Osteoblast (primary cell): ENCODE data around the gene PIK3R2. TPM values are rescaled to one million over a fixed set of nuclear protein-coding genes. Genes with fewer than 3 reads are reported as not detected.

Experiments
- DNase-seq: peaks from one replicate; pipeline ENCODE4 v3.0.0; 2011; ENCODE audit warnings: low spot score, mixed read lengths; ENCODE audit not compliant: insufficient read length; ENCODE audit errors: missing footprints
- H2AFZ ChIP-seq: 2 replicates; pipeline ENCODE4 v1.6.0; 2011; ENCODE audit warnings: mild to moderate bottlenecking, low read length
- H3K27ac ChIP-seq: 2 replicates; pipeline ENCODE4 v1.5.1; 2011; ENCODE audit warnings: mild to moderate bottlenecking, low read depth, low read length, moderate library complexity
- H3K27me3 ChIP-seq: 2 replicates; pipeline ENCODE4 v1.6.0; 2012; ENCODE audit warnings: mild to moderate bottlenecking, control low read depth, inconsistent platforms, low read length, moderate library complexity; ENCODE audit not compliant: insufficient read depth
- H3K36me3 ChIP-seq: 2 replicates; pipeline ENCODE4 v1.5.1; 2011; ENCODE audit warnings: mild to moderate bottlenecking, low read length, control low read depth, moderate library complexity; ENCODE audit not compliant: insufficient read depth
- H3K4me1 ChIP-seq: 2 replicates; pipeline ENCODE4 v1.5.1; 2011; ENCODE audit warnings: mild to moderate bottlenecking, low read length, control low read depth, moderate library complexity; ENCODE audit not compliant: insufficient read depth
- H3K4me2 ChIP-seq: 2 replicates; pipeline ENCODE4 v1.6.0; 2011; ENCODE audit warnings: mild to moderate bottlenecking, low read length; ENCODE audit not compliant: insufficient read depth
- H3K4me3 ChIP-seq: fragments of 200-600 bp; sonication (generic); 3 replicates; pipeline ENCODE4 v1.5.1; 2012; ENCODE audit warnings: mild to moderate bottlenecking, low read length, inconsistent platforms; ENCODE audit not compliant: insufficient read depth
- H3K79me2 ChIP-seq: 2 replicates; pipeline ENCODE4 v1.6.0; 2012; ENCODE audit warnings: mild to moderate bottlenecking, low read length, control low read depth, inconsistent platforms; ENCODE audit not compliant: insufficient read depth
- H3K9me3 ChIP-seq: 2 replicates; pipeline ENCODE4 v1.5.1; 2011; ENCODE audit warnings: low read depth, low read length, control low read depth
- H4K20me1 ChIP-seq: 2 replicates; pipeline ENCODE4 v1.6.0; 2012; ENCODE audit warnings: mild to moderate bottlenecking, low read length, control low read depth; ENCODE audit not compliant: insufficient read depth
- total RNA-seq: library from RNA; depleted of rRNA; stranded (reverse); fragments of >200 nt; gene quantifications from 2 replicates; pipeline ENCODE4 v1.2.3, GENCODE V29; 2012
- TF ChIP-seq, protein P1 (sequence below): IDR thresholded peaks from 2 replicates; pipeline ENCODE4 v1.5.1; 2011; ENCODE audit warnings: mild to moderate bottlenecking, low read depth, low read length, moderate library complexity; ENCODE audit errors: extremely low read depth

PIK3R2 gene
- total RNA-seq, 1 donor = 25.7 TPM

DNA sequence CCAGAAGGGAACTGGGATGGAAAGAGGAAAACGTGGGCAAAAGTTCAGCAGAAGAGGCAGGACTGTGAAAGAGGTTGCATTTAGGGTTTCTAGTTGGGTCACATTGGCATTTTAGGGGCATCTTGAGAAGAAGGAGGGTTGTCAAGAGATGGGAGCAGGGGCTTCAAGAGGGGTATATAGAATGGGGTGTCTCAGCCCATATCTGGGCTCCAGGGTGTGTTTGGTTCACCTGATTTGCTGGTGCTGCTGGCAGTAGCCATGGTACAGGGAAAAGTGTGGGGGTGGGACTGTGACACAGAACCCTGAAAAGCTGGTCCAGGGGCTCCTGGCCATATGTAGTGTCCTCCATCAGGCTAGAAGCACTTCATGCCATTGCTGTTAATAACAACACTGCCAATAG, 32.8 kb upstream of the PIK3R2 start:
- Histone ChIP-seq H4K20me1 (peaks cover 21% of the 10 kb centered on the region), H3K9me3 (no peaks in the 10 kb centered on the region), H3K4me1 (peaks cover 17% of the 10 kb centered on the region), H2AFZ (no peak overlapping the region), H3K27ac (no peak overlapping the region), H3K79me2 (no peaks in the 10 kb centered on the region), H3K4me2 (no peak overlapping the region), H3K4me3 (no peak overlapping the region), H3K36me3 (peaks cover 2% of the 10 kb centered on the region), H3K27me3 (no peaks in the 10 kb centered on the region)
- TF ChIP-seq, protein P1, sequence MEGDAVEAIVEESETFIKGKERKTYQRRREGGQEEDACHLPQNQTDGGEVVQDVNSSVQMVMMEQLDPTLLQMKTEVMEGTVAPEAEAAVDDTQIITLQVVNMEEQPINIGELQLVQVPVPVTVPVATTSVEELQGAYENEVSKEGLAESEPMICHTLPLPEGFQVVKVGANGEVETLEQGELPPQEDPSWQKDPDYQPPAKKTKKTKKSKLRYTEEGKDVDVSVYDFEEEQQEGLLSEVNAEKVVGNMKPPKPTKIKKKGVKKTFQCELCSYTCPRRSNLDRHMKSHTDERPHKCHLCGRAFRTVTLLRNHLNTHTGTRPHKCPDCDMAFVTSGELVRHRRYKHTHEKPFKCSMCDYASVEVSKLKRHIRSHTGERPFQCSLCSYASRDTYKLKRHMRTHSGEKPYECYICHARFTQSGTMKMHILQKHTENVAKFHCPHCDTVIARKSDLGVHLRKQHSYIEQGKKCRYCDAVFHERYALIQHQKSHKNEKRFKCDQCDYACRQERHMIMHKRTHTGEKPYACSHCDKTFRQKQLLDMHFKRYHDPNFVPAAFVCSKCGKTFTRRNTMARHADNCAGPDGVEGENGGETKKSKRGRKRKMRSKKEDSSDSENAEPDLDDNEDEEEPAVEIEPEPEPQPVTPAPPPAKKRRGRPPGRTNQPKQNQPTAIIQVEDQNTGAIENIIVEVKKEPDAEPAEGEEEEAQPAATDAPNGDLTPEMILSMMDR = no peak
- peak; percentile 81 for DNase-seq

DNA sequence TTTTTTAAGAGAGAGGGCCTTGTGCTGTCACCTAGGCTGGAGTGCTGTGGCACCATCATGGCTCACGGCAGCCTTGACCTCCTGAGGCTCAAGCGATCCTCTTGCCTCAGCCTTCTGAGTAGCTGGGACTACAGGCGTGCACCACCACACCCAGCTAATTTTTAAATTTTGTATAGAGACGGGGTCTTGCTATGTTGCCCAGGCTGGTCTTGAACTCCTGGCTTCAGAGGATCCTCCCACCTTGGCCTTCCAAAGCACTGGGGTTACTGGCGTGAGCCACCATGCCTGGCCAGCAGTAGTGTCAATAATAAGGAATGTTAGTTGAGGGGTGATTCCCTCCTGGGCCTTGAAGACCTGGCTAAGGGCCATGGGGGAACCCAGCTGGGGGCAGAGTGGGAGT, 31.8 kb upstream of the PIK3R2 start:
- Histone ChIP-seq H3K27me3 (no peaks in the 10 kb centered on the region), H3K9me3 (no peaks in the 10 kb centered on the region), H3K36me3 (peaks cover 2% of the 10 kb centered on the region), H3K4me3 (no peak overlapping the region), H3K4me2 (no peak overlapping the region), H4K20me1 (peaks cover 16% of the 10 kb centered on the region), H3K27ac (no peak overlapping the region), H3K79me2 (no peaks in the 10 kb centered on the region), H2AFZ (no peak overlapping the region), H3K4me1 (peaks cover 12% of the 10 kb centered on the region)
- TF ChIP-seq, protein P1 = no peak
- no peak for DNase-seq

DNA sequence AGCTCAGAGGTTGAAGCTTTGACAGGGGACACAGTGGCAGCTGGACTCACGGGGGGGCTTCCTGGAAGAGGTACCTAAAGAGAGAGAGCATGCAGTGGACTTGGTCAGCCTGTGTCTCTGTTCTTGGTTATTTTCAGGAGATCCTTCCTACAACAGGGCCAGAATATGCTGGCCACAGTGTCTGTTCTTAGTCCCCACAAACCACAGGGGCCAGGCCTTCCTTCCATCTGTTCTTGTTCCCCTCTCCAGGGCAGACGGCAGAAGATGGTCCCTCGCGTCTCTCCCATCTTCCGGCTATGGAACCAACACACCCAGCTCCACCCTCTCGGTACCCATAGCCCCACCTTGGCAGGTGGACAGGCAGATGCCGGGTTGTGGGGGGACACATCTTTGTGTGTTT, 30.5 kb upstream of the PIK3R2 start:
- Histone ChIP-seq H3K27ac (no peak overlapping the region), H3K27me3 (no peaks in the 10 kb centered on the region), H3K4me1 (peaks cover 8% of the 10 kb centered on the region), H3K4me2 (no peak overlapping the region), H3K4me3 (no peak overlapping the region), H2AFZ (no peak overlapping the region), H3K79me2 (no peaks in the 10 kb centered on the region), H3K9me3 (no peaks in the 10 kb centered on the region), H4K20me1 (peaks cover 16% of the 10 kb centered on the region), H3K36me3 (peaks cover 2% of the 10 kb centered on the region)
- no peak for DNase-seq
- TF ChIP-seq, protein P1 = no peak

DNA sequence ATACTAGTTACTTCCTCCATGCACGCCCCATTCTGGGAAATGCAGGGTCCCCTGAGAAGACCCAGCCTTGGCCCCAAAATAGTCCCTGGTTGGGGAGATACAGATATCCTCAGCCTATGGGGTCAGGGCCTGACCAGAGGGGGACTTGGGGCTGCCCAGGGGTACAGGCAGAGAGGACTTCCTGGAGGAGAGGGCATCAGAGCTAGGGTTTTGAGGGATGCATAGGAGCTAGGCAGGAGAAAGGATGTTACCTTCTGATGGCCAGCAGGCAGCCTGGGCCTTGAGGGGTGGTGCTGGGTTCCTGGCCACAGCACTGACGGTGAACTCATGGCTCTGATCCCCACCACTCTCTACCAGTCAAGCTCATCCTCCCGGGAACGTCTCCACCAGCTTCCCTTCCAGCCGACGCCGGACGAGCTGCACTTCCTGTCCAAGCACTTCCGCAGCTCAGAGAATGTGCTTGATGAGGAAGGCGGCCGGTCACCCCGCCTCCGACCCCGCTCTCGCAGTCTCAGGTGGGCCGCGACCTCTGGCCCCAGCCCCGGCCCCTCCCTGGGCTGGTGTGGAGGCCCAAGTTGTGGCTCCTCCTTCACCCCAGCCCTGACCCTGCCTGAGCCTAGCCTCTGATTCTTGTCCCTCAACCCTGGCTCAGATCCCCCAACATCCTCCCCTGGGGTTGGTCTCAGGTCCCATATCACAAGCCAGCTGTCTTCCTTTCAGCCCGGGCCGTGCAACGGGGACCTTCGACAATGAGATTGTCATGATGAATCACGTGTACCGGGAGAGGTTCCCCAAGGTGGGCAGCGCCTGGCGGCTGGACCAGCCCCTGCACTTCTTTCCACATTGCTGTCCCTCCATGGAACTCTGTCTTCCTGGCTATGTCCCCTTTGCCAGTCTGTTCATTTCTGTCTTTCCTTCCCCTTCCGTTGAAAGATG, 29.8 kb upstream of the PIK3R2 start:
- Histone ChIP-seq H3K79me2 (no peaks in the 10 kb centered on the region), H3K4me2 (no peak overlapping the region), H2AFZ (no peak overlapping the region), H3K36me3 (peaks cover 2% of the 10 kb centered on the region), H3K9me3 (no peaks in the 10 kb centered on the region), H3K4me3 (no peak overlapping the region), H3K27ac (no peak overlapping the region), H3K27me3 (no peaks in the 10 kb centered on the region), H4K20me1 (peaks cover 16% of the 10 kb centered on the region), H3K4me1 (peaks cover 6% of the 10 kb centered on the region)
- TF ChIP-seq, protein P1 = no peak
- DNase-seq = no peak
